DOHH2 (cell line): ENCODE data around the gene SRSF5.
"Not testable (repeated sequence)": the region's sequence is repeated elsewhere in the genome, so short reads cannot be mapped to it uniquely, and the experiment has no call there.

ENCODE experiments used
- H3F3A ChIP-seq: fragments of 200-600 bp; sonication (generic), shearing (Covaris generic); 2 replicates; pipeline ENCODE4 v1.6.0; 2016; ENCODE audit warnings: antibody characterized with exemption, mild to moderate bottlenecking; ENCODE audit not compliant: control insufficient read depth, insufficient read depth
- H3K27ac ChIP-seq: fragments of 200-600 bp; sonication (generic); 2 replicates; pipeline ENCODE4 v1.5.1; 2014; ENCODE audit warnings: low read depth, mild to moderate bottlenecking, low read length, moderate library complexity
- H3K27me3 ChIP-seq: fragments of 200-600 bp; sonication (generic); 2 replicates; pipeline ENCODE4 v1.6.1; 2014; ENCODE audit warnings: mild to moderate bottlenecking, low read length, mixed read lengths; ENCODE audit not compliant: control insufficient read depth
- H3K36me3 ChIP-seq: fragments of 200-600 bp; sonication (generic); 2 replicates; pipeline ENCODE4 v1.6.1; 2014; ENCODE audit warnings: mild to moderate bottlenecking, low read length, moderate library complexity, mixed read lengths; ENCODE audit not compliant: control insufficient read depth
- H3K4me1 ChIP-seq: fragments of 200-600 bp; sonication (generic); 2 replicates; pipeline ENCODE4 v1.6.1; 2014; ENCODE audit warnings: mild to moderate bottlenecking, low read length, mixed read lengths; ENCODE audit not compliant: control insufficient read depth
- H3K4me2 ChIP-seq: fragments of 200-600 bp; sonication (generic); 2 replicates; pipeline ENCODE4 v1.6.0; 2014; ENCODE audit warnings: mild to moderate bottlenecking, low read length, moderate library complexity
- H3K4me3 ChIP-seq: fragments of 200-600 bp; sonication (generic); 2 replicates; pipeline ENCODE4 v1.5.1; 2014; ENCODE audit warnings: mild to moderate bottlenecking, low read length, mixed read lengths
- H3K79me2 ChIP-seq: fragments of 200-600 bp; sonication (generic); 2 replicates; pipeline ENCODE4 v1.6.1; 2014; ENCODE audit warnings: mild to moderate bottlenecking, low read length, mixed read lengths; ENCODE audit not compliant: control insufficient read depth
- H3K9me2 ChIP-seq: fragments of 200-600 bp; sonication (generic); replicated peaks from 2 replicates; pipeline ENCODE4 v1.6.1; 2014; ENCODE audit warnings: mild to moderate bottlenecking, low read length, mixed read lengths; ENCODE audit not compliant: control insufficient read depth
- H3K9me3 ChIP-seq: fragments of 200-600 bp; sonication (generic); 2 replicates; pipeline ENCODE4 v1.6.1; 2014; ENCODE audit warnings: antibody characterized with exemption, low read length, mixed read lengths; ENCODE audit not compliant: control insufficient read depth, insufficient read depth
- H4K20me1 ChIP-seq: fragments of 200-600 bp; sonication (generic); 2 replicates; pipeline ENCODE4 v1.6.0; 2014; ENCODE audit warnings: low read depth, mild to moderate bottlenecking, antibody characterized with exemption, low read length, moderate library complexity; ENCODE audit not compliant: control insufficient read depth, insufficient read depth
- CTCF ChIP-seq: fragments of 200-600 bp; sonication (generic); IDR thresholded peaks from one replicate; pipeline ENCODE4 v1.5.1; 2014; ENCODE audit warnings: antibody characterized with exemption, mild to moderate bottlenecking, low read depth, low read length; ENCODE audit not compliant: poor library complexity, severe bottlenecking
- EZH2phosphoT487 ChIP-seq: fragments of 200-600 bp; sonication (generic); IDR thresholded peaks from 2 replicates; pipeline ENCODE4 v1.6.1; 2017; ENCODE audit warnings: borderline replicate concordance, mild to moderate bottlenecking, antibody characterized with exemption, low read length, moderate library complexity, mixed read lengths

The SRSF5 gene

GRCh38 chr14:69726761-69727511, 40.0 kb upstream of the SRSF5 start:
- H3K79me2 ChIP-seq = no peaks in the 10 kb centered on the region
- no peaks in the 10 kb centered on the region for H3F3A ChIP-seq
- peaks cover 4% of the 10 kb centered on the region for H3K27me3 ChIP-seq
- H3K9me2 ChIP-seq = no peaks in the 10 kb centered on the region
- peak overlapping the region; percentile 72 for H3K4me3 ChIP-seq
- H3K4me1 ChIP-seq = peaks cover 14% of the 10 kb centered on the region
- TF ChIP-seq CTCF (peak; percentile 98), EZH2phosphoT487 (no peak)
- H3K36me3 ChIP-seq = no peaks in the 10 kb centered on the region
- H4K20me1 ChIP-seq = no peaks in the 10 kb centered on the region
- no peaks in the 10 kb centered on the region for H3K9me3 ChIP-seq
- peak overlapping the region; percentile 97 for H3K4me2 ChIP-seq
- H3K27ac ChIP-seq = no peak overlapping the region

GRCh38 chr14:69727860-69728259, 39.1 kb upstream of the SRSF5 start:
- Histone ChIP-seq H3K4me2 (no peak overlapping the region), H3K4me1 (peaks cover 14% of the 10 kb centered on the region), H3K9me3 (no peaks in the 10 kb centered on the region), H3K27me3 (peaks cover 4% of the 10 kb centered on the region), H4K20me1 (no peaks in the 10 kb centered on the region), H3K27ac (no peak overlapping the region), H3F3A (no peaks in the 10 kb centered on the region), H3K79me2 (no peaks in the 10 kb centered on the region), H3K4me3 (no peak overlapping the region), H3K36me3 (no peaks in the 10 kb centered on the region), H3K9me2 (no peaks in the 10 kb centered on the region)
- no peak for TF ChIP-seq CTCF
- TF ChIP-seq EZH2phosphoT487 = no peak

- not testable (repeated sequence) for H3K36me3 ChIP-seq, H3K4me2 ChIP-seq, H3K4me3 ChIP-seq, H3K27me3 ChIP-seq, H3K4me1 ChIP-seq, H3K27ac ChIP-seq, H3K9me2 ChIP-seq, H3F3A ChIP-seq, H3K9me3 ChIP-seq, H3K79me2 ChIP-seq, H4K20me1 ChIP-seq
These were observed 34.9 kb upstream of the SRSF5 start for GRCh38 chr14:69731919-69732598.

GRCh38 chr14:69736405-69736804, 30.5 kb upstream of the SRSF5 start:
- not testable (repeated sequence) for H3K4me3 ChIP-seq, H3K9me2 ChIP-seq, H4K20me1 ChIP-seq, H3K4me2 ChIP-seq, H3K36me3 ChIP-seq, H3K79me2 ChIP-seq, H3F3A ChIP-seq, H3K9me3 ChIP-seq, H3K27me3 ChIP-seq, H3K4me1 ChIP-seq, H3K27ac ChIP-seq
